Retinal pigment epithelial cell (primary cell): ENCODE data around the gene RRM1.
A peak's percentile ranks its signal among the peaks of the same experiment; 100 is the strongest.

Source experiments
- DNase-seq: peaks from one replicate; pipeline ENCODE4 v3.0.0-alpha.2; 2010; ENCODE audit warnings: low read depth
- H3K4me3 ChIP-seq: 2 replicates; pipeline ENCODE4 v1.5.1; 2011; ENCODE audit warnings: mild to moderate bottlenecking, low read length, control low read depth, moderate library complexity
- TF ChIP-seq, protein P1 (sequence below): conservative IDR thresholded peaks from 2 replicates; pipeline ENCODE4 v1.5.1; 2011; ENCODE audit warnings: low read depth, low read length, control low read depth, inconsistent platforms

The RRM1 gene

GRCh38 chr11:4092026-4092425 lies 2.6 kb upstream of the RRM1 start:
- TF ChIP-seq, protein P1, sequence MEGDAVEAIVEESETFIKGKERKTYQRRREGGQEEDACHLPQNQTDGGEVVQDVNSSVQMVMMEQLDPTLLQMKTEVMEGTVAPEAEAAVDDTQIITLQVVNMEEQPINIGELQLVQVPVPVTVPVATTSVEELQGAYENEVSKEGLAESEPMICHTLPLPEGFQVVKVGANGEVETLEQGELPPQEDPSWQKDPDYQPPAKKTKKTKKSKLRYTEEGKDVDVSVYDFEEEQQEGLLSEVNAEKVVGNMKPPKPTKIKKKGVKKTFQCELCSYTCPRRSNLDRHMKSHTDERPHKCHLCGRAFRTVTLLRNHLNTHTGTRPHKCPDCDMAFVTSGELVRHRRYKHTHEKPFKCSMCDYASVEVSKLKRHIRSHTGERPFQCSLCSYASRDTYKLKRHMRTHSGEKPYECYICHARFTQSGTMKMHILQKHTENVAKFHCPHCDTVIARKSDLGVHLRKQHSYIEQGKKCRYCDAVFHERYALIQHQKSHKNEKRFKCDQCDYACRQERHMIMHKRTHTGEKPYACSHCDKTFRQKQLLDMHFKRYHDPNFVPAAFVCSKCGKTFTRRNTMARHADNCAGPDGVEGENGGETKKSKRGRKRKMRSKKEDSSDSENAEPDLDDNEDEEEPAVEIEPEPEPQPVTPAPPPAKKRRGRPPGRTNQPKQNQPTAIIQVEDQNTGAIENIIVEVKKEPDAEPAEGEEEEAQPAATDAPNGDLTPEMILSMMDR = no peak
- H3K4me3 ChIP-seq = no peak overlapping the region
- no peak for DNase-seq

GRCh38 chr11:4093519-4094347 lies 866 bp upstream of the RRM1 start:
- DNase-seq = no peak
- H3K4me3 ChIP-seq = peak overlapping the region; percentile 90
- TF ChIP-seq, protein P1 = no peak

DNA sequence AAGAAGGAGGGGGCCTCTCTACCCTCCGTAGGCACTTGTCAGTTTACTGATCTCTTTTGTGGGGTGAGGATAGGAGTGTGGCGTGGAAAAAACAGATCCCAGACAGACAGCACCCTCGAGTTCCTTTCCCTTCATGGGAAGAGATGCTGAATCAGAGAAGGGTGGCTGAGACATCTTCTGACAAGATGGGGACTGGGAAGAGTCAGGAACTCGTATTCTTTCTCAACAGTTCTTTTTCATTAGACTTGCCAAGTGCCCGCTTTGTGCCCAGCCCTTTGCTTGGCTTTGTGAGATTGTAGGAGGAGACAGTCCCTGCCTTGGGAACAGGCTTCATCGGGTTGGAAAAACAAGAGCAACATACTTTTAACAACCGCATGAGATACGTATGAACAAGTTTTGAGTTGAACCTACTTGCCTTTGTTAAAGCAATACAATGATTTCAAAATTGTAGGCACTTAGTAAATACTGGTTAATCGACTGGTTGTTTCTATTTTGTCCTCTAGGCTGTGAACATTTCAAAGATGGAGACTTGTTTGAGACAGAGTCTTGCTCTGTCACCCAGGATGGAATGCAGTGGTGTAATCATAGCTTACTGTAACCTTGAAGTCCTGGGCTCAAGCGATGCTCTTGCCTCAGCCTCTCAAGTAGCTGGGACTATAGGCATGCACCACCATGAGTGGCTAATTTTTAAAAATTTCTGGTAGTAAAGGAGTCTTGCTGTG lies 1.1 kb downstream of the RRM1 start:
- DNase-seq = no peak
- TF ChIP-seq, protein P1 = no peak
- peak overlapping the region; percentile 90 for H3K4me3 ChIP-seq

DNA sequence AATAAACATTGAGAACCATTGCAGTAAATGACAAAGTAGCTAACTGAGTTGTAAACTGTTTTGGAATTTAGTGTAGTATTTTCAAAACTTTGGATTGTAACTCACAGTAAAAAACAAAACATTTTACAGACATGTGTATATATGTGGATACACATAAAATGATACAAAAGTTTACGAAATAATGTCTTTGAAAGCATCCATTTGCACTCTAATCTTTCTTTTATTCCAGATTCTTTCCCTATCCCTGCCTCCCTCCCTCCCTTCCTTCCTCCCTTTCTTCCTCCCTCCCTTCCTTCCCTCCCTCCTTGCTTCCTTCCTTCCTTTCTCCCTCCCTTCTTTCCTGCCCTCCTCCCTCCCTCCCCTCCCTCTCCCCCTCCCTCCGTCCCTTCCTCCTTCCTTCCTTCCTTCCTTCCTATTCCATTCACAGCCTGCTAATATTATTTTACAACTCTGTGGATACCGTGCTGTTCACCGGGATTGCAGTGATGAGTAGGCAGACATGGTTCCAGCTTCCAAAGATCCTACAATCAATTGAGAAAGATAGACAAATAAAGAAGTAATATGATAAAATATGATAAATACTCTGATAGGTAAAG lies 3.5 kb downstream of the RRM1 start:
- TF ChIP-seq, protein P1 = no peak
- H3K4me3 ChIP-seq = no peak overlapping the region
- DNase-seq = no peak

DNA sequence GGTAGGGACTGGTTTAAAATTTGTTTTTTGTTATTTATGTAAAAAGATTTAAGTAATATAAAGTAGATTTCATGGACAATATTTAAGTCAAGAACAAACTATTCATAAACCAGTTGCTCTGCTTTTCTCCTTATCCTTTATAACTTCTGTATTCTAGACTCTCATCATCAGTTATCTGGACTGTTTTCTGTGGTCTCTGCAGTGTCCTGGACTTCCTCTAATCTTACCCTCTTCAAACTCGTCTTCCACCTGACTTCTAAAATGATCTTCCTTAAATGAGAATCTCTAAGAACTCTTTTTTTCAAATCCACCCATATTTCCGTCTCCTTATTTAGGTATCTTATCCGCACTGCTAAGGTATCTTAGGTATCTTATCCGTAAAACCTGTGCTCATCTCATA lies 8.1 kb downstream of the RRM1 start:
- TF ChIP-seq, protein P1 = no peak
- DNase-seq = no peak
- H3K4me3 ChIP-seq = no peak overlapping the region

DNA sequence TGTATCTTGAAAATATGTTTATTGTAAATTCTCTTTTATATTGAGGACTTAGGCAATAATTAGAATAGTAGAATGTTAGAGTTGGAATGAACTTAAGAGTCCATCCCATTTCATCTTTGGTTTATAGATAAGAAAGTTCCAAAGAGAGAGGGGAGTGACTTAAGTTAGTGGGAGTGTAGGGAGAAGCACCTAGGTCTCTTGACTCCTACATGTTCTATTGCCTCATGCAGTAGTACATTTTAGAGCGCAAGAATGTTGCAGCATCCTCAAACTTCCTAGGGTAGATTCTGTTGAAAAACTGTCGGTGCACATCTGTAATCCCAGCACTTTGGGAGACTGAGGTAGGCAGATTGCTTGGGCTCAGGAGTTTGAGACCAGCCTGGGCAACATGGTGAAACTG lies 8.7 kb downstream of the RRM1 start:
- no peak for DNase-seq
- no peak overlapping the region for H3K4me3 ChIP-seq
- TF ChIP-seq, protein P1 = no peak

GRCh38 chr11:4105916-4106315 lies 11.3 kb downstream of the RRM1 start:
- no peak overlapping the region for H3K4me3 ChIP-seq
- TF ChIP-seq, protein P1 = no peak
- no peak for DNase-seq
